ENCODE measurements around the gene OR6J1.
A peak's percentile ranks its signal among the peaks of the same experiment; 100 is the strongest.

The OR6J1 gene

DNA sequence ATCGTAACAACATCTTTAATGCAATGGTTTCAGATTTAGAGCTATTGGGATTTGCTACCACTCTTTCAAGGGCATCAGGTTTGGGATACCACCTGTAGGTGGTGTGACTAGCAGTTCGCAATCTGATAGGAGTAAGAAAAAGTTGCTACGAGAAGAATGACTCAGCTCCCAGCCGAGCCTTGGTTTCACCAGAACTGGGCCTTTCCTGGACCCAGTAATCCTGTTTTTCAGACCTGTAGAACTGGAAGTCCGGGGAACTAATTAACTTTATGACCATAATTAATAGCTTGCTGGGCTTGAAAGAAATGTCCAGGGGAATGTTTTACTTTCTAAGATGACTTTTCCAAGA, 45.3 kb downstream of the OR6J1 start:
- Histone ChIP-seq H3K36me3 (peaks cover 27% of the 10 kb centered on the region), H3K4me2 (peak overlapping the region; percentile 83), H4K20me1 (no peaks in the 10 kb centered on the region), H3K9ac (peak overlapping the region; percentile 81), H3K9me3 (peaks cover 6% of the 10 kb centered on the region; the same call in 1 of the 2 replicates), H3K27me3 (peaks cover 12% of the 10 kb centered on the region; the same call in 1 of the 2 replicates), H3K4me1 (peaks cover 46% of the 10 kb centered on the region), H3K4me3 (peak overlapping the region; percentile 82), H3K27ac (peak overlapping the region; percentile 69; the same call in 1 of the 2 replicates)
- no peak for TF ChIP-seq Cebpa-rat (IDR thresholded peaks at IDR 0.05)

DNA sequence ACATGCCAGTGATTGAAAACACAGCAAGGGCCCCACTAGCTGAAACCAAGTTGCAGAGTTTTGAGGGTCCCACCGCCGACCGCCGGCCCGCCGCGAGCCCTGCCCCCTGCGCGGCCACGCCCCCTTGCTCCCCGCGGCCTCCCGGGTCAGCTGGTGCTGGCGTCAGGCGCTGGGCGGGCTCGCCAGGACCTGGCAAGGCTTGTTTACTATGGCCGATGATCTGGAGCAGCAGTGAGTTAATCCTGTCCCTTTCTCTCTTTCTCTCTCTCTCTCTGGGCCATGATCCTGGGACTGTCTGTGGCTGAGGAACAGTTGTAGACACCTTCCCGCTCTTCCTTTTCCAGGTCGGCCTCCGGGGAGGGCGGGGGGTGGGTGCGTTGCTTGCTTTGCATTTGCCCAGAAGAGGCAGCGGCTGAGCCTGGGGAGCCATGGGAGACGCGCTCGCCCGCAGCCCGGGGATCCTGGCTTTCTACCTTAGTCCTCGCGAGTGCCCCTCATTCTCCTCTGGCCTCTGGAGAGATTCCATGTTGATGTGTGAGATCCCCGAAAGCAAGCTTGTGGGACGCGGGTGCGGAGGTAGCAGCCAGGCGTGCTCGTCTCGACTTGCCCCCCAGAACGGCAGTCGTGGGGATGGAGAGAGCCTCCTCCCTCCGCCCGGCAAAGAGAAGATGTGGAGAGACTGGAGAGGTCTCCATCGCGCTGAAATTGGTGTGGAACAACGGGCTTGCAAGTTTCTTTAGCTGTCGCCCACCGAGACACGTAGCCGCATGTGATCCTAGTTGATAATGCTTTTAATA, 45.9 kb downstream of the OR6J1 start, which contains the start of gene ABHD4:
ABHD4 (plus strand) TSS at position 202 of the 797 bp plus-strand sequence; CDS start at position 209, 7 bp downstream.
- no peak for TF ChIP-seq Cebpa-rat (IDR thresholded peaks at IDR 0.05)

DNA sequence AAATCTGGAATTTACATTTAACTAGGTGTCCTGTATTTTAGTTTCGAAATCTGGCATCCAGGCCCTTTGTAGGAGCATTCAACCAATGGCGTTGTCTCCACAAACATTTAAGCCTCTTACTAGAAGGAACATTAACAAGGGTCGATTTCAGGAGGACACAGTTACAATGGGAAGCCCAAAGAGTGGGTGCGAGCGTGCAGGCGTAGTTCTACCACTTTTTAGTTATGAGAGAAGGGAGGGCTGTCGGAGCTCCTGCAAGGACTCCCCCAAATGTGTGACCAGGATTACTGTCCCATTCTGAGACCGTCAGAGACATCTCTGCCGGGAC, 46.4 kb downstream of the OR6J1 start:
- no peaks in the 10 kb centered on the region for H4K20me1 ChIP-seq
- H3K36me3 ChIP-seq = peaks cover 15% of the 10 kb centered on the region
- H3K4me3 ChIP-seq = peak overlapping the region; percentile 82
- H3K9me3 ChIP-seq = no peaks in the 10 kb centered on the region
- peaks cover 12% of the 10 kb centered on the region; the same call in 1 of the 2 replicates for H3K27me3 ChIP-seq
- peak overlapping the region; percentile 83 for H3K4me2 ChIP-seq
- TF ChIP-seq Cebpa-rat (IDR thresholded peaks at IDR 0.05) = no peak
- peaks cover 46% of the 10 kb centered on the region for H3K4me1 ChIP-seq
- peak overlapping the region; percentile 69; the same call in 1 of the 2 replicates for H3K27ac ChIP-seq
- peak overlapping the region; percentile 81 for H3K9ac ChIP-seq

More for the DNA sequence above, 45.9 kb downstream of the OR6J1 start, which contains the start of gene ABHD4:
- H3K4me3 ChIP-seq = peak within 1 kb of the TSS; percentile 82
- H3K27me3 ChIP-seq = peaks cover 12% of the 10 kb centered on the region; the same call in 1 of the 2 replicates
- peak within 1 kb of the TSS; percentile 81 for H3K9ac ChIP-seq
- H3K4me1 ChIP-seq = peaks cover 46% of the 10 kb centered on the region
- no peaks in the 10 kb centered on the region for H4K20me1 ChIP-seq
- peaks cover 1% of the 10 kb centered on the region; the same call in 1 of the 2 replicates for H3K9me3 ChIP-seq
- H3K36me3 ChIP-seq = peaks cover 21% of the 10 kb centered on the region
- peak within 1 kb of the TSS; percentile 83 for H3K4me2 ChIP-seq
- H3K27ac ChIP-seq = peak within 1 kb of the TSS; percentile 69

DNA sequence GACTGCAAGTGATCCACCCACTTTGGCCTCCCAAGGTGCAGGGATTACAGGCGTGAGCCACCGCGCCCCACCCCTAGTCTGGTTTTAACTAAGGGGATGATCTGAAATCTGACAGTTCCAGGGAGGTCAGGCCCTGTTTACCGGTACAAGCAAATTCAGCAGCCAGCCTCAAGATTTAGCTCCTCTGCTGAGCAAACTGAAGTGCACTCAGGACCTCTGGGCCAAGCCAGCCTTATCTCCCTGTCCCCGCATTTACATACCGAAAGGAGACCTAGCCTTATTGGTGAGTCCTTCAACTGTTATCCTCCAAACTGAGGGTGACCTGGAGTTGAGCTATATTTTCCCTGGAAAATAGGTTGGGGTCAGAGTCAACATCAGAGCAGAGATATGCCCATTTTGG, 46.9 kb downstream of the OR6J1 start:
- Histone ChIP-seq H3K9ac (no peak overlapping the region), H3K4me2 (peak overlapping the region; percentile 83), H3K36me3 (peaks cover 11% of the 10 kb centered on the region), H3K27me3 (peaks cover 12% of the 10 kb centered on the region; the same call in 1 of the 2 replicates), H3K4me3 (peak overlapping the region; percentile 82; the same call in 1 of the 2 replicates), H3K27ac (no peak overlapping the region), H4K20me1 (no peaks in the 10 kb centered on the region), H3K4me1 (peaks cover 44% of the 10 kb centered on the region), H3K9me3 (no peaks in the 10 kb centered on the region)
- no peak for TF ChIP-seq Cebpa-rat (IDR thresholded peaks at IDR 0.05)

DNA sequence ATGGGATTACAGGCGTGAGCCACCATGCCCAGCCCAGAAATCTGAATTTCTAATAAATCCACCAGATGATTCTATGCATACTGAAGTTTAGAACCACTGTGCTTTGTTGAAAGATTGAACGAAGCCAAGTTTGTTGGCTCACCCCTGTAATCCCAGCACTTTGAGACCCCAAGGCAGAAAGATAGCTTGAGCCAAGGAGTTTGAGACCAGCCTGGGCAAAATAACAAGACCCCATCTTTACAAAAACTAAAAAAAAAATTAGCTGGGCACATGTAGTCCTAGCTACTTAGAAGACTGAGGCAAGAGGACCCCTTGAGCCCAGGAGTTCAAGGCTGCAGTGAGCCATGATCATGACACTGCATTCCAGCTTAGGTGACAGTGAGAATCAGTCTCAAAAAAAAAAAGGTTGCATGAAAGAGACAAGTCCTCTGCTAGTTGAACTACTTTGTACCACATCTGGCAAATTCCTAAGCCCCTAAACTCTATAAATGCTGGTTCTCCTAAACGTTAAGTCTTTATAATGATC, 47.7 kb downstream of the OR6J1 start:
- no peak overlapping the region for H3K4me2 ChIP-seq
- H3K27me3 ChIP-seq = peaks cover 12% of the 10 kb centered on the region; the same call in 1 of the 2 replicates
- H4K20me1 ChIP-seq = no peaks in the 10 kb centered on the region
- TF ChIP-seq Cebpa-rat (IDR thresholded peaks at IDR 0.05) = no peak
- no peak overlapping the region for H3K27ac ChIP-seq
- no peak overlapping the region for H3K4me3 ChIP-seq
- no peaks in the 10 kb centered on the region for H3K9me3 ChIP-seq
- no peak overlapping the region for H3K9ac ChIP-seq
- H3K36me3 ChIP-seq = peaks cover 2% of the 10 kb centered on the region
- peaks cover 36% of the 10 kb centered on the region for H3K4me1 ChIP-seq

DNA sequence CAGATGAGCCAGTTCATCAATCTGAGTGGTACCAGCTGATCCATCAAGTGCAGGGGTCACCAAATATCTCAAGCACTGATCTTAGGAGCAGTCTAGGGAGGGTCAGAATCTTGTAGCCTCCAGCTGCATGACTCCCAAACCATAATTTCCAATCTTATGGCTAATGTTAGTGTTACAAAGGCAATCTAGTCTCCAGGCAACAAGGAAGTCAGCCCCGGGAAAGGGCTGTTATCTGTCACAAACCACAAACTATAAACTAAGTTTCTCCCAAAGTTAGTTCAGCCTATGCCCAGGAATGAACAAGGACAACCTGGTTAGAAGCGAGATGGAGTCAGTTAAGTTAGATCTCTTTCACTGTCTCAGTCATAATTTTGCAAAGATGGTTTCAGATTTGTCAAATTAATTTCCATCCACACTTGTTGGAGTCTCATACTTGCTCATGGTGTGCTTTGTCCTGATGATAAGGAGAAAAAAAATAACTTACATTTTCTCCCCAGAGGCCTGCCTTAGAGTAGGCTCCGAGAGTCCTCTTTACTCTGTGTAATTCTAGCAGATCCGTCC, 49.9 kb downstream of the OR6J1 start:
- TF ChIP-seq Cebpa-rat (IDR thresholded peaks at IDR 0.05) = no peak

DNA sequence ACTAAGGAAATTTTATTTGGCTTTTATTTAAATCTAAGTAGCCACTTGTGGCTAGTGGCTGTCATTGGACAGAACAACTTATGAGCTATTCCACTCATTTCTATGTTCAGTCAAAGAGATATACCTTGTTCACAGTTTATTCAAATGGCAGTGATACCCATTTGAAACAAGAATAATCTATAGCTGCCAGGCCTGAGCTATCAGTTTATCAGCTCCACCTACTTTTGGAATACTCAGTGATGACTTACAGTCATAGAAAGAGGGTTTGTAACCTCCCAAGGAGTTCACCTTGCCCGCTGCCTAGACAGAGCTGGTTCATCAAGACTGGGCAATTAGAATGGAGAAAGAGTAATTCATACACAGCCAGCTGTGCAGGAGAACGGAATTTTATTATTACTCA, 50.6 kb downstream of the OR6J1 start:
- Histone ChIP-seq H3K36me3 (no peaks in the 10 kb centered on the region), H3K4me3 (no peak overlapping the region), H3K4me1 (peaks cover 20% of the 10 kb centered on the region), H4K20me1 (no peaks in the 10 kb centered on the region), H3K9me3 (no peaks in the 10 kb centered on the region), H3K27me3 (peaks cover 3% of the 10 kb centered on the region; the same call in 1 of the 2 replicates), H3K27ac (no peak overlapping the region), H3K9ac (no peak overlapping the region), H3K4me2 (no peak overlapping the region)
- no peak for TF ChIP-seq Cebpa-rat (IDR thresholded peaks at IDR 0.05)

More for the DNA sequence above, 49.9 kb downstream of the OR6J1 start:
- Histone ChIP-seq H3K4me1 (peaks cover 26% of the 10 kb centered on the region), H3K27ac (no peak overlapping the region), H3K9me3 (no peaks in the 10 kb centered on the region), H4K20me1 (no peaks in the 10 kb centered on the region), H3K36me3 (no peaks in the 10 kb centered on the region), H3K4me3 (no peak overlapping the region), H3K27me3 (peaks cover 9% of the 10 kb centered on the region; the same call in 1 of the 2 replicates), H3K4me2 (no peak overlapping the region), H3K9ac (no peak overlapping the region)

DNA sequence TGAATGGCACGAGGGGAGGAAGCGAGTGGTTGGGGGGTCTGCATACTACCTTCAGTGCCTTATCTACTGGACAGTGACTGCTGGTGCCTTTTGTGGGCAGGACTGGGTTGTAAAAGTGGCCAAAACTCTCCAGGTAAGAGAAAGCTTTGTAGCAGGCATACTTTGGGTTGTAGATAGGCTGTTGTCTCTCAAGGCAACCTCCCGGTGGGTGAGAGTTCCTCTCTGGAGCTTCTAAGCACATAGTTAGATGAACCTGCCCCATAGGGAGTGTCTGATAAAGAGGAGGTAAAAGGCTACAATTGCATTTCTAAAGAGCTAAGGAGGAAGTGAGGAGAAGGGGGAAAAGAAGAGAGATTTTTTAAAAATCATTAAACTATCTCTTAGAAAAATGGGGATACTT, 51.0 kb downstream of the OR6J1 start:
- Histone ChIP-seq H3K4me1 (peaks cover 22% of the 10 kb centered on the region), H3K27me3 (no peaks in the 10 kb centered on the region), H3K4me2 (no peak overlapping the region), H3K9ac (no peak overlapping the region), H3K9me3 (no peaks in the 10 kb centered on the region), H3K36me3 (no peaks in the 10 kb centered on the region), H3K4me3 (no peak overlapping the region), H3K27ac (no peak overlapping the region), H4K20me1 (no peaks in the 10 kb centered on the region)
- TF ChIP-seq Cebpa-rat (IDR thresholded peaks at IDR 0.05) = no peak

DNA sequence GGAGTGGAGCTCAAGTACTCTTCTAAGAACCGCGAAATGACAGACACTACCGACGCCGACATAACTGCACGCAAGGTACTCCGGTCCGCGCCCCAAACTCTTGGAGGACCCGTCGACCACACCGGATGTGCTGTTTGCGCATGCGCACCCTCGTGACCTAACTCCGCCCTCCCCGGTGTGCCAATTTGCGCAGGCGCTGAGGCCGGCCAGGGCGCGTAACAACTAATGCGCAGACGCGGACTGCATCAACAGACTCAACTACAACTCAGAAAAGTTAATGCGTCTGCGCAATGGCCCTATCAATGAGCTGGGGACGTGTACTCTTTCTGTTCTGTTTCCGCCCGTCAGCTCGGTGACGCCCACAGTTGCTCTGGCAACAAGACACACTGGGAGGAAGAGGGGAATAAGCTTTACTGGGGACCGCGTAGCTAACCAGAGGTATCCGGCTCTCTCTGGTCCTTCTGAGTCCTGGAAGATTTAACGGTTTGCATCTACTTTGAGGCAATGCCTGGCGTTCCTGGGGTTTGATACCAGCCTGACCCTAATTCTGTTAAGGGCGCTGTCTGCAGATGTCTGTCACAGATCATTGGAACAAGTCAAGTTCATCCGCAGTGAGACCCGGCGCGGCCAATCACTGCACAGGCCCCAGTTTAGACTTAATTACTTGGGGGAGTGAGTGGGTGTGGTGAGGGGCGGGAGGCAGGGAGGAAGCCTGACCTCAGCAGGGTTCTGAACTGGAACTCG, 54.9 kb downstream of the OR6J1 start, which contains the start of gene DAD1:
DAD1 (minus strand) TSS at position 129 of the 744 bp plus-strand sequence; CDS start at position 62, 67 bp downstream.
- H3K4me1 ChIP-seq = peaks cover 55% of the 10 kb centered on the region
- no peaks in the 10 kb centered on the region for H3K27me3 ChIP-seq
- H3K4me3 ChIP-seq = peak within 1 kb of the TSS; percentile 84
- H3K9me3 ChIP-seq = no peaks in the 10 kb centered on the region
- peak within 1 kb of the TSS; percentile 89 for H3K9ac ChIP-seq
- no peak for TF ChIP-seq Cebpa-rat (IDR thresholded peaks at IDR 0.05)
- peaks cover 17% of the 10 kb centered on the region; the same call in 1 of the 2 replicates for H3K36me3 ChIP-seq
- no peaks in the 10 kb centered on the region; the same call in 1 of the 2 replicates for H4K20me1 ChIP-seq
- H3K4me2 ChIP-seq = peak within 1 kb of the TSS; percentile 84
- H3K27ac ChIP-seq = peak within 1 kb of the TSS; percentile 81
